Esophagus muscularis mucosa (tissue), 4 donors: Measurements from ENCODE around the gene PSG7. TPM values are rescaled to one million over a fixed set of nuclear protein-coding genes. Genes with fewer than 3 reads are reported as not detected.
"Not testable (repeated sequence)": the region's sequence is repeated elsewhere in the genome, so short reads cannot be mapped to it uniquely, and the experiment has no call there.

Source experiments
- DNase-seq: peaks from one replicate; pipeline ENCODE4 v3.0.0-alpha.2; 2017; ENCODE audit errors: extremely low spot score
- H3K27ac ChIP-seq, 4 donors: fragments of 200-600 bp; sonication (generic); replicated peaks in 1 of 4; 1 replicate in 3 of 4; 2 replicates in 1 of 4; pipeline ENCODE4 v1.5.1; 2016 to 2019; ENCODE audit warnings: mild to moderate bottlenecking in 1 of 4
- H3K27me3 ChIP-seq, 4 donors: fragments of 200-600 bp; sonication (generic); one replicate each; pipeline versions ENCODE4 v1.5.1 to v1.6.0; 2016 to 2019
- H3K36me3 ChIP-seq, 4 donors: fragments of 200-600 bp; sonication (generic); one replicate each; pipeline ENCODE4 v1.5.1; 2016 to 2019
- H3K4me1 ChIP-seq, 4 donors: fragments of 200-600 bp; sonication (generic); one replicate each; pipeline ENCODE4 v1.5.1; 2016 to 2019
- H3K4me3 ChIP-seq, 4 donors: fragments of 200-600 bp; sonication (generic); 1 replicate in 2 of 4; 2 replicates in 2 of 4; pipeline ENCODE4 v1.5.1; 2016 to 2019; ENCODE audit warnings: mild to moderate bottlenecking in 4 of 4, moderate library complexity in 1 of 4
- H3K9me3 ChIP-seq, 4 donors: fragments of 200-600 bp; sonication (generic); 1 replicate in 3 of 4; 2 replicates in 1 of 4; pipeline ENCODE4 v1.5.1; 2016 to 2019
- WGBS: methylation state at CpG from one replicate; pipeline ENCODE4 v1.1.5; 2018; 5-methylcytosine and 5-hydroxymethylcytosine counted together
- intact Hi-C: fragments of 100-400 bp; cut with DNase I; formaldehyde crosslinking; loops from one replicate; pipeline ENCODE4 v1.15.1; 2023
- total RNA-seq, 4 donors: library from RNA; depleted of rRNA; stranded (reverse); fragments of >200 nt; gene quantifications; one replicate each; pipeline versions ENCODE4 v1.1.0 to v1.2.1, GENCODE V29; 2016

Gene PSG7
- total RNA-seq, 4 donors from 2014 or later: not detected

DNA sequence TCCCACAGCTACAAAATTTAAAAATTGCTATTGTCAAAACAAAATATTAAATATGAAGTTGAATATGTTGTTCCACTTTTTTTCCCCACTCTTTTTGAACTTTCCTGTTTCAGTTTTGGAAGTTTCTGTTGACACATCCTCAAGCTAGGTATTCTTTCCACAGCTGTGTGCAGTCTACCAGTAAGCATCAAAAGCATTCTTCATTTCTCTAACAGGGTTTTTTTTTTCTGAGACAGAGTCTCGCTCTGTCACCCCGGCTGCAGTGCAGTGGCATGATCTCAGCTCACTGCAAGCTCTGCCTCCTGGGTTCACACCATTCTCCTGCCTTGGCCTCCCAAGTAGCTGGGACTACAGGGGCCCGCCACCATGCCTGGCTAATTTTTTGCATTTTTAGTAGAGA, 62.9 kb downstream of the PSG7 start:
- H3K27me3 ChIP-seq, H3K27ac ChIP-seq, H3K4me3 ChIP-seq, intact Hi-C loops, H3K36me3 ChIP-seq, H3K9me3 ChIP-seq, DNase-seq: not testable (repeated sequence)
- H3K4me1 ChIP-seq: peaks cover 0 to 25% (median 7%) of the 10 kb centered on the region in 4 donors
- 66% methylated on average over 3 of the region's 3 CpGs for WGBS

Other genes starting within 250 kb of the PSG7 start
- gene PSG3, start 196.7 kb downstream of the PSG7 start, total RNA-seq: not detected
- not detected for gene PSG8, start 171.5 kb downstream of the PSG7 start, total RNA-seq
- gene PSG1, start 57.5 kb downstream of the PSG7 start, total RNA-seq: under 1 TPM in 1 of 4 donors, not detected in 3; 0.29 TPM
- not detected for gene PSG6, start 19.3 kb downstream of the PSG7 start, total RNA-seq
- gene PSG11, start 89.3 kb upstream of the PSG7 start, total RNA-seq: not detected
- gene PSG2, start 145.5 kb upstream of the PSG7 start, total RNA-seq: not detected
- gene PSG5, start 249.3 kb upstream of the PSG7 start, total RNA-seq: not detected